Measurements from ENCODE around the gene CXCR5.

CXCR5 gene

DNA sequence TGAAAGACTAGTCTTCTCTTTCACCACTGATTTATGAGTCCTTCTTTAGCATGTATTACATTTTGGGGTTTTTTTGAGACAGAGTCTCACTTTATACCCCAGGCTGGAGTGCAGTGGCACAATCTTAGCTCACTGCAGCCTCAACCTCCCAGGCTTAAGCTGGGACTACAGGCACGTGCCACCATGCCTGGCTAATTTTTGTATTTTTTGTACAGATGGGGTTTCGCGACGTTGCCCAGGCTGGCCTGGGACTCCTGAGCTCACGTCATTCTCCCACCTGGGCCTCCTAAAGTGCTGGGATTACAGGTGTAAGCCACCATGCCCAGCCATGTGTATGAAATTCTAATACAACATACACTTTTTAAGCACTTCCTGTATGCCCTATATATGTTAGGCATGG is 26.3 kb upstream of the CXCR5 start:
- POLR2A ChIA-PET: no interaction called here
- Histone ChIP-seq H3K36me3 (ENCODE audit: control insufficient read depth in 2 of 2, insufficient read depth in 1 of 2, low read length in 2 of 2) (no peaks in the 10 kb centered on the region), H3K4me1 (ENCODE audit: control insufficient read depth, insufficient read depth, low read length) (no peaks in the 10 kb centered on the region), H3K4me3 (ENCODE audit: low read depth, low read length) (no peak overlapping the region), H3K9me3 (ENCODE audit: control insufficient read depth, insufficient read depth, low read depth, low read length) (no peaks in the 10 kb centered on the region), H3K27ac (ENCODE audit: extremely low read depth, low read depth, low read length) (no peak overlapping the region)
- no peak for TF ChIP-seq ZNF558 (tag by site-specific recombination; IDR thresholded peaks at IDR 0.05)
- no peak for TF ChIP-seq ZNF747 (tag by site-specific recombination; IDR thresholded peaks at IDR 0.05)
- no peak for TF ChIP-seq ZNF560 (tag by site-specific recombination; IDR thresholded peaks at IDR 0.05; ENCODE audit: borderline replicate concordance)
- TF ChIP-seq ZSCAN30 (tag by site-specific recombination; IDR thresholded peaks at IDR 0.05): no peak
- no peak for TF ChIP-seq ZNF146 (tag by site-specific recombination; IDR thresholded peaks at IDR 0.05)
- no peak for TF ChIP-seq ZNF280D (tag by site-specific recombination; IDR thresholded peaks at IDR 0.05)
- TF ChIP-seq ZNF658 (tag by site-specific recombination; IDR thresholded peaks at IDR 0.05): no peak
- no peak for TF ChIP-seq ZNF404 (tag by site-specific recombination; IDR thresholded peaks at IDR 0.05)
- TF ChIP-seq YY2 (tag by site-specific recombination; IDR thresholded peaks at IDR 0.05): no peak
- TF ChIP-seq ZNF239 (tag by site-specific recombination; IDR thresholded peaks at IDR 0.05): no peak
- TF ChIP-seq ZNF664 (tag by site-specific recombination; IDR thresholded peaks at IDR 0.05): no peak
- TF ChIP-seq ZBTB6 (tag by site-specific recombination; IDR thresholded peaks at IDR 0.05): no peak
- TF ChIP-seq ZNF600 (tag by site-specific recombination; IDR thresholded peaks at IDR 0.05): no peak
- TF ChIP-seq REPIN1 (tag by site-specific recombination; IDR thresholded peaks at IDR 0.05; ENCODE audit: low read depth): no peak
- CTCF ChIA-PET: interaction anchor here (0.7 kb wide), 1 partner anchor 49 kb away, joined by 3 read pairs; no protein-coding TSS in a partner anchor

DNA sequence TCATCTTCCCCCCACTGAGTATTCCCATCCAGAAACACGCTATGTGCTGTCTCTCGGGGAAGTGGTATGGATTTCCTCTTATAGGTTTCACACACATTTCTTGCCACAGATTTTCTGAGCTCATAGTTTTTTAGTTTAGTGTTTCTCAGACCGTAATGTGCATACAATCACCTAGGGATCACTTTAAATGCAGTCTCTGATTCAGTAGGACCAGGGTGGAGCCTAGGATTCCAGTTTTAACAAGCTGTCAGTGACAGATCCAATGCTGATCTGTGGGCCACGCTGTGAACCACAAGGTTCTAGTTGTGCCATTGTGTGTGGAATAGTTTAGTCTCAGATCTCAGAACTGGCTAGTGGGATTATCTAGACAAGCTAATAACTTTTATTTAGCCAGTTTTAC is 23.7 kb upstream of the CXCR5 start:
- Histone ChIP-seq H3K9me3 (ENCODE audit: control insufficient read depth, insufficient read depth, low read depth, low read length) (no peaks in the 10 kb centered on the region), H3K27ac (ENCODE audit: extremely low read depth, low read depth, low read length) (no peak overlapping the region), H3K4me3 (ENCODE audit: low read depth, low read length) (no peak overlapping the region), H3K36me3 (ENCODE audit: control insufficient read depth in 2 of 2, insufficient read depth in 1 of 2, low read length in 2 of 2) (no peaks in the 10 kb centered on the region), H3K4me1 (ENCODE audit: control insufficient read depth, insufficient read depth, low read length) (no peaks in the 10 kb centered on the region)
- no peak for TF ChIP-seq ZNF600 (tag by site-specific recombination; IDR thresholded peaks at IDR 0.05)
- TF ChIP-seq ZNF654 (tag by site-specific recombination; IDR thresholded peaks at IDR 0.05; ENCODE audit: low read depth): no peak
- TF ChIP-seq ZNF175 (tag by site-specific recombination; IDR thresholded peaks at IDR 0.05): no peak
- TF ChIP-seq, protein P1, sequence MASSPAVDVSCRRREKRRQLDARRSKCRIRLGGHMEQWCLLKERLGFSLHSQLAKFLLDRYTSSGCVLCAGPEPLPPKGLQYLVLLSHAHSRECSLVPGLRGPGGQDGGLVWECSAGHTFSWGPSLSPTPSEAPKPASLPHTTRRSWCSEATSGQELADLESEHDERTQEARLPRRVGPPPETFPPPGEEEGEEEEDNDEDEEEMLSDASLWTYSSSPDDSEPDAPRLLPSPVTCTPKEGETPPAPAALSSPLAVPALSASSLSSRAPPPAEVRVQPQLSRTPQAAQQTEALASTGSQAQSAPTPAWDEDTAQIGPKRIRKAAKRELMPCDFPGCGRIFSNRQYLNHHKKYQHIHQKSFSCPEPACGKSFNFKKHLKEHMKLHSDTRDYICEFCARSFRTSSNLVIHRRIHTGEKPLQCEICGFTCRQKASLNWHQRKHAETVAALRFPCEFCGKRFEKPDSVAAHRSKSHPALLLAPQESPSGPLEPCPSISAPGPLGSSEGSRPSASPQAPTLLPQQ (tag by site-specific recombination; IDR thresholded peaks at IDR 0.05): no peak
- TF ChIP-seq ZSCAN30 (tag by site-specific recombination; IDR thresholded peaks at IDR 0.05): no peak
- no peak for TF ChIP-seq KLF8 (tag by site-specific recombination; IDR thresholded peaks at IDR 0.05)
- no peak for TF ChIP-seq ZNF133 (tag by site-specific recombination; IDR thresholded peaks at IDR 0.05)
- no peak for TF ChIP-seq ZNF37A (tag by site-specific recombination; IDR thresholded peaks at IDR 0.05)
- TF ChIP-seq, protein P2, sequence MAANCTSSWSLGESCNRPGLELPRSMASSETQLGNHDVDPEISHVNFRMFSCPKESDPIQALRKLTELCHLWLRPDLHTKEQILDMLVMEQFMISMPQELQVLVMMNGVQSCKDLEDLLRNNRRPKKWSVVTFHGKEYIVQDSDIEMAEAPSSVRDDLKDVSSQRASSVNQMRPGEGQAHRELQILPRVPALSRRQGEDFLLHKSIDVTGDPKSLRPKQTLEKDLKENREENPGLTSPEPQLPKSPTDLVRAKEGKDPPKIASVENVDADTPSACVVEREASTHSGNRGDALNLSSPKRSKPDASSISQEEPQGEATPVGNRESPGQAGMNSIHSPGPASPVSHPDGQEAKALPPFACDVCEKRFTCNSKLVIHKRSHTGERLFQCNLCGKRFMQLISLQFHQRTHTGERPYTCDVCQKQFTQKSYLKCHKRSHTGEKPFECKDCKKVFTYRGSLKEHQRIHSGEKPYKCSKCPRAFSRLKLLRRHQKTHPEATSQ (tag by site-specific recombination; IDR thresholded peaks at IDR 0.05): no peak
- TF ChIP-seq, protein P3, sequence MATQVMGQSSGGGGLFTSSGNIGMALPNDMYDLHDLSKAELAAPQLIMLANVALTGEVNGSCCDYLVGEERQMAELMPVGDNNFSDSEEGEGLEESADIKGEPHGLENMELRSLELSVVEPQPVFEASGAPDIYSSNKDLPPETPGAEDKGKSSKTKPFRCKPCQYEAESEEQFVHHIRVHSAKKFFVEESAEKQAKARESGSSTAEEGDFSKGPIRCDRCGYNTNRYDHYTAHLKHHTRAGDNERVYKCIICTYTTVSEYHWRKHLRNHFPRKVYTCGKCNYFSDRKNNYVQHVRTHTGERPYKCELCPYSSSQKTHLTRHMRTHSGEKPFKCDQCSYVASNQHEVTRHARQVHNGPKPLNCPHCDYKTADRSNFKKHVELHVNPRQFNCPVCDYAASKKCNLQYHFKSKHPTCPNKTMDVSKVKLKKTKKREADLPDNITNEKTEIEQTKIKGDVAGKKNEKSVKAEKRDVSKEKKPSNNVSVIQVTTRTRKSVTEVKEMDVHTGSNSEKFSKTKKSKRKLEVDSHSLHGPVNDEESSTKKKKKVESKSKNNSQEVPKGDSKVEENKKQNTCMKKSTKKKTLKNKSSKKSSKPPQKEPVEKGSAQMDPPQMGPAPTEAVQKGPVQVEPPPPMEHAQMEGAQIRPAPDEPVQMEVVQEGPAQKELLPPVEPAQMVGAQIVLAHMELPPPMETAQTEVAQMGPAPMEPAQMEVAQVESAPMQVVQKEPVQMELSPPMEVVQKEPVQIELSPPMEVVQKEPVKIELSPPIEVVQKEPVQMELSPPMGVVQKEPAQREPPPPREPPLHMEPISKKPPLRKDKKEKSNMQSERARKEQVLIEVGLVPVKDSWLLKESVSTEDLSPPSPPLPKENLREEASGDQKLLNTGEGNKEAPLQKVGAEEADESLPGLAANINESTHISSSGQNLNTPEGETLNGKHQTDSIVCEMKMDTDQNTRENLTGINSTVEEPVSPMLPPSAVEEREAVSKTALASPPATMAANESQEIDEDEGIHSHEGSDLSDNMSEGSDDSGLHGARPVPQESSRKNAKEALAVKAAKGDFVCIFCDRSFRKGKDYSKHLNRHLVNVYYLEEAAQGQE (tag by site-specific recombination; IDR thresholded peaks at IDR 0.05): no peak
- no peak for TF ChIP-seq ZBTB21 (tag by site-specific recombination; IDR thresholded peaks at IDR 0.05)
- TF ChIP-seq ZNF426 (tag by site-specific recombination; IDR thresholded peaks at IDR 0.05): no peak
- no peak for TF ChIP-seq ZNF664 (tag by site-specific recombination; IDR thresholded peaks at IDR 0.05)
- TF ChIP-seq GFI1B (tag by site-specific recombination; IDR thresholded peaks at IDR 0.05): no peak
- TF ChIP-seq TCF7L2 (IDR thresholded peaks at IDR 0.05; ENCODE audit: borderline replicate concordance, low read depth, low read length): no peak
- ChIA-PET POLR2A (no interaction called here), CTCF (interaction anchor here (0.7 to 1.1 kb wide), 2 partner anchors 59 to 480 kb away, joined by 3 to 4 read pairs; no protein-coding TSS in a partner anchor)
